H9 (cell line): ENCODE data around the gene SFXN5. TPM values are rescaled to one million over a fixed set of nuclear protein-coding genes. Genes with fewer than 3 reads are reported as not detected.

Experiments
- DNase-seq: peaks from one replicate; pipeline ENCODE4 v3.0.0-alpha.2; 2017
- H2AFZ ChIP-seq: one replicate; pipeline ENCODE4 v1.6.1; 2013; ENCODE audit warnings: mild to moderate bottlenecking, low read length, control low read depth, moderate library complexity
- H2AK5ac ChIP-seq: 2 replicates; pipeline ENCODE4 v1.6.1; 2013; ENCODE audit warnings: low read length, control low read depth, mixed read lengths; ENCODE audit not compliant: insufficient read length
- H2BK120ac ChIP-seq: one replicate; pipeline ENCODE4 v1.6.1; 2013; ENCODE audit warnings: low read depth, mild to moderate bottlenecking, low read length, control low read depth, inconsistent platforms; ENCODE audit not compliant: poor library complexity, severe bottlenecking
- H2BK12ac ChIP-seq: 2 replicates; pipeline ENCODE4 v1.6.1; 2013; ENCODE audit warnings: low read length, control low read depth, mixed read lengths, low read depth; ENCODE audit not compliant: insufficient read length
- H2BK15ac ChIP-seq: 2 replicates; pipeline ENCODE4 v1.6.1; 2013; ENCODE audit warnings: low read depth, low read length, control low read depth
- H2BK20ac ChIP-seq: one replicate; pipeline ENCODE4 v1.6.1; 2013; ENCODE audit warnings: low read depth, mild to moderate bottlenecking, low read length, control low read depth, inconsistent platforms; ENCODE audit not compliant: poor library complexity, severe bottlenecking
- H2BK5ac ChIP-seq: 2 replicates; pipeline ENCODE4 v1.6.1; 2013; ENCODE audit warnings: low read length, control low read depth, mixed read lengths; ENCODE audit not compliant: insufficient read length
- H3K14ac ChIP-seq: 2 replicates; pipeline ENCODE4 v1.6.1; 2013; ENCODE audit warnings: low read length, control low read depth; ENCODE audit not compliant: insufficient read depth
- H3K18ac ChIP-seq: 2 replicates; pipeline ENCODE4 v1.6.1; 2013; ENCODE audit warnings: low read depth, mild to moderate bottlenecking, mixed read lengths, low read length, control low read depth; ENCODE audit not compliant: insufficient read length
- H3K23ac ChIP-seq: 2 replicates; pipeline ENCODE4 v1.6.1; 2013; ENCODE audit warnings: low read length, control low read depth, mixed read lengths, low read depth; ENCODE audit not compliant: insufficient read length
- H3K23me2 ChIP-seq: 2 replicates; pipeline ENCODE4 v1.6.1; 2013; ENCODE audit warnings: low read depth, mild to moderate bottlenecking, mixed read lengths, low read length, control low read depth; ENCODE audit not compliant: insufficient read length, poor library complexity, severe bottlenecking
- H3K27ac ChIP-seq: 2 replicates; pipeline ENCODE4 v1.5.1; 2013; ENCODE audit warnings: low read length, control low read depth, mixed read lengths, low read depth; ENCODE audit not compliant: insufficient read length
- H3K27me3 ChIP-seq: 2 replicates; pipeline ENCODE4 v1.6.1; 2013; ENCODE audit warnings: low read length, control low read depth, inconsistent platforms; ENCODE audit not compliant: insufficient read depth
- H3K4ac ChIP-seq: 2 replicates; pipeline ENCODE4 v1.6.1; 2013; ENCODE audit warnings: low read depth, mild to moderate bottlenecking, control low read depth, inconsistent platforms, low read length, moderate library complexity
- H3K4me1 ChIP-seq: 2 replicates; pipeline ENCODE4 v1.6.1; 2013; ENCODE audit warnings: low read length, control low read depth, inconsistent platforms; ENCODE audit not compliant: insufficient read depth
- H3K4me2 ChIP-seq: 2 replicates; pipeline ENCODE4 v1.6.1; 2013; ENCODE audit warnings: low read length, control low read depth, mixed read lengths; ENCODE audit not compliant: insufficient read length, insufficient read depth
- H3K56ac ChIP-seq: 2 replicates; pipeline ENCODE4 v1.6.1; 2013; ENCODE audit warnings: low read depth, mild to moderate bottlenecking, mixed read lengths, low read length, control low read depth; ENCODE audit not compliant: insufficient read length
- H3K79me1 ChIP-seq: 2 replicates; pipeline ENCODE4 v1.6.1; 2013; ENCODE audit warnings: low read depth, mild to moderate bottlenecking, moderate library complexity, low read length, control low read depth, inconsistent platforms; ENCODE audit not compliant: insufficient read depth, poor library complexity, severe bottlenecking
- H3K79me2 ChIP-seq: 2 replicates; pipeline ENCODE4 v1.6.1; 2013; ENCODE audit warnings: low read length, control low read depth, inconsistent platforms; ENCODE audit not compliant: insufficient read depth
- H3K9ac ChIP-seq: 2 replicates; pipeline ENCODE4 v1.6.1; 2013; ENCODE audit warnings: low read length, control low read depth, mixed read lengths; ENCODE audit not compliant: insufficient read length; ENCODE audit errors: extremely low read depth
- H3K9me3 ChIP-seq: one replicate; pipeline ENCODE4 v1.6.1; 2013; ENCODE audit warnings: low read depth, low read length, inconsistent platforms; ENCODE audit not compliant: control insufficient read depth
- H3T11ph ChIP-seq: one replicate; pipeline ENCODE4 v1.6.1; 2013; ENCODE audit warnings: mild to moderate bottlenecking, low read length, control low read depth, inconsistent platforms
- H4K20me1 ChIP-seq: one replicate; pipeline ENCODE4 v1.6.1; 2013; ENCODE audit not compliant: control insufficient read depth, insufficient read length, insufficient read depth
- H4K5ac ChIP-seq: 2 replicates; pipeline ENCODE4 v1.6.1; 2013; ENCODE audit warnings: low read depth, mild to moderate bottlenecking, mixed read lengths, low read length, control low read depth; ENCODE audit not compliant: insufficient read length
- H4K8ac ChIP-seq: replicated peaks from 2 replicates; pipeline ENCODE4 v1.6.1; 2013; ENCODE audit warnings: low read length, control low read depth, mixed read lengths, low read depth; ENCODE audit not compliant: insufficient read length
- H4K91ac ChIP-seq: 2 replicates; pipeline ENCODE4 v1.6.1; 2013; ENCODE audit warnings: low read depth, mild to moderate bottlenecking, moderate library complexity, mixed read lengths, low read length, control low read depth; ENCODE audit not compliant: insufficient read length
- H3K27ac Mint-ChIP-seq, 3 experiments: 2 replicates in 2 of 3; 3 replicates in 1 of 3; pipeline ENCODE4 v1.8.0; 2020 to 2021; ENCODE audit warnings: mixed read lengths in 3 of 3, mild to moderate bottlenecking in 1 of 3, moderate library complexity in 1 of 3
- H3K27me3 Mint-ChIP-seq: 2 replicates; pipeline ENCODE4 v1.8.0; 2021; ENCODE audit warnings: low read depth, mild to moderate bottlenecking, moderate library complexity, mixed read lengths
- H3K36me3 Mint-ChIP-seq, 3 experiments: 2 replicates in 2 of 3; 3 replicates in 1 of 3; pipeline ENCODE4 v1.8.0; 2020 to 2021; ENCODE audit warnings: low read depth in 3 of 3, mixed read lengths in 3 of 3; ENCODE audit not compliant: insufficient read depth in 1 of 3
- H3K4me1 Mint-ChIP-seq, 2 experiments: 2 replicates each; pipeline ENCODE4 v1.8.0; 2020; ENCODE audit warnings: mixed read lengths in 2 of 2
- H3K4me3 Mint-ChIP-seq, 2 experiments: 2 replicates in 1 of 2; 3 replicates in 1 of 2; pipeline ENCODE4 v1.8.0; 2020 to 2021; ENCODE audit warnings: mild to moderate bottlenecking in 2 of 2, mixed read lengths in 2 of 2, moderate library complexity in 1 of 2
- H3K9me3 Mint-ChIP-seq, 2 experiments: 2 replicates in 1 of 2; 3 replicates in 1 of 2; pipeline ENCODE4 v1.8.0; 2020; ENCODE audit warnings: mild to moderate bottlenecking in 2 of 2, mixed read lengths in 2 of 2, moderate library complexity in 1 of 2
- CTCF ChIP-seq: fragments of 200-600 bp; sonication (generic); conservative IDR thresholded peaks from 3 replicates; pipeline ENCODE4 v1.8.0; 2021; ENCODE audit warnings: antibody characterized with exemption, mild to moderate bottlenecking
- WGBS: extraction: QIAGEN DNeasy Blood & Tissue Kit; methylation state at CpG from one replicate; pipeline ENCODE4 v1.1.7; 2013; ENCODE audit warnings: missing lambda C conversion rate, low lambda C conversion rate, mixed read lengths; ENCODE audit not compliant: insufficient read length; ENCODE audit errors: extremely low coverage; 5-methylcytosine and 5-hydroxymethylcytosine counted together
- total RNA-seq: library from RNA; stranded (reverse); gene quantifications from 2 replicates; pipeline ENCODE4 v1.2.1, GENCODE V29; 2021

SFXN5 gene
- total RNA-seq, 1 experiment from 2014 or later, result 30.9 TPM

- no peak overlapping the region for H3K9ac ChIP-seq
- H2BK5ac ChIP-seq, result no peak overlapping the region
- Mint-ChIP-seq H3K4me1 (peaks cover 46 to 51% of the 10 kb centered on the region in 2 experiments), H3K36me3 (peaks cover 9 to 17% (median 16%) of the 10 kb centered on the region in 3 experiments; a peak in 5 of 7 replicates), H3K27me3 (peaks cover 10% of the 10 kb centered on the region), H3K4me3 (no peak overlapping the region), H3K9me3 (no peaks in the 10 kb centered on the region), H3K27ac (peak overlapping the region in 2 of 3 experiments; percentile 57 to 64; a peak in 3 of 7 replicates)
- H3K23me2 ChIP-seq, result no peaks in the 10 kb centered on the region
- no peak overlapping the region for H3K27ac ChIP-seq
- H3K56ac ChIP-seq, result no peak overlapping the region
- no peak overlapping the region for H2BK12ac ChIP-seq
- H3K9me3 ChIP-seq, result no peaks in the 10 kb centered on the region
- no peak overlapping the region for H3K23ac ChIP-seq
- H2BK15ac ChIP-seq, result no peak overlapping the region
- H4K5ac ChIP-seq, result no peak overlapping the region
- no peak for DNase-seq
- no peak overlapping the region for H2AFZ ChIP-seq
- no peak for TF ChIP-seq CTCF
- H3K4me1 ChIP-seq, result peaks cover 12% of the 10 kb centered on the region; the same call in 1 of the 2 replicates
- H3K14ac ChIP-seq, result peak overlapping the region; percentile 6; the same call in 1 of the 2 replicates
- no peak overlapping the region for H3K4me2 ChIP-seq
- WGBS, result no CpG with 5 or more reads among the region's 26 CpGs
- no peak overlapping the region for H4K8ac ChIP-seq
- H3K4ac ChIP-seq, result no peak overlapping the region
- H3K79me2 ChIP-seq, result no peaks in the 10 kb centered on the region
- no peak overlapping the region for H4K91ac ChIP-seq
- H3K27me3 ChIP-seq, result no peaks in the 10 kb centered on the region
- H3T11ph ChIP-seq, result no peak overlapping the region
- no peak overlapping the region for H3K18ac ChIP-seq
- no peak overlapping the region for H2AK5ac ChIP-seq
- no peak overlapping the region for H2BK20ac ChIP-seq
- no peak overlapping the region for H2BK120ac ChIP-seq
- H3K79me1 ChIP-seq, result no peaks in the 10 kb centered on the region
- H4K20me1 ChIP-seq, result no peaks in the 10 kb centered on the region
Measured at GRCh38 chr2:72959995-72960981, 111.2 kb downstream of the SFXN5 start.
